Liver (tissue), 9 donors: ENCODE measurements around the gene DAO. TPM values are rescaled to one million over a fixed set of nuclear protein-coding genes. Genes with fewer than 3 reads are reported as not detected.

Experiments used
- DNase-seq: peaks from one replicate; pipeline ENCODE4 v3.0.0-alpha.2; 2017; ENCODE audit warnings: low spot score
- H3K27ac ChIP-seq, 2 donors: one replicate each; pipeline ENCODE4 v1.7.0; 2013; ENCODE audit warnings: inconsistent platforms in 2 of 2, low read length in 2 of 2, control low read depth in 1 of 2, low read depth in 1 of 2, mild to moderate bottlenecking in 1 of 2
- H3K27me3 ChIP-seq, 4 donors: one replicate each; pipeline versions ENCODE4 v1.6.1 to v1.7.0; 2013; ENCODE audit warnings: low read length in 3 of 4, inconsistent platforms in 1 of 4, mild to moderate bottlenecking in 1 of 4, moderate library complexity in 1 of 4; ENCODE audit not compliant: control insufficient read depth in 4 of 4, insufficient read depth in 4 of 4
- H3K36me3 ChIP-seq, 4 donors: one replicate each; pipeline versions ENCODE4 v1.6.1 to v1.7.0; 2013; ENCODE audit warnings: low read length in 3 of 4, mild to moderate bottlenecking in 3 of 4, low read depth in 1 of 4, moderate library complexity in 1 of 4; ENCODE audit not compliant: control insufficient read depth in 4 of 4, insufficient read depth in 3 of 4
- H3K4me1 ChIP-seq, 4 donors: one replicate each; pipeline versions ENCODE4 v1.6.1 to v1.7.0; 2013; ENCODE audit warnings: low read length in 3 of 4, mild to moderate bottlenecking in 3 of 4, moderate library complexity in 1 of 4; ENCODE audit not compliant: control insufficient read depth in 4 of 4, insufficient read depth in 4 of 4
- H3K4me3 ChIP-seq, 3 donors: one replicate each; pipeline versions ENCODE4 v1.6.1 to v1.7.0; 2013; ENCODE audit warnings: low read length in 3 of 3, control low read depth in 1 of 3, low read depth in 1 of 3, mild to moderate bottlenecking in 1 of 3
- H3K9ac ChIP-seq, 2 donors: one replicate each; pipeline ENCODE4 v1.7.0; 2013; ENCODE audit warnings: low read length in 2 of 2, mild to moderate bottlenecking in 2 of 2, moderate library complexity in 2 of 2, control low read depth in 1 of 2, low read depth in 1 of 2
- H3K9me3 ChIP-seq, 4 donors: one replicate each; pipeline versions ENCODE4 v1.6.1 to v1.7.0; 2013; ENCODE audit warnings: low read length in 3 of 4; ENCODE audit not compliant: control insufficient read depth in 4 of 4
- EGR1 ChIP-seq, 2 donors: IDR thresholded peaks; 2 replicates each; pipeline ENCODE4 v1.6.1; 2016 to 2018; ENCODE audit warnings: antibody characterized with exemption in 2 of 2, low read depth in 2 of 2
- FOXA2 ChIP-seq: IDR thresholded peaks from 2 replicates; pipeline ENCODE4 v1.6.1; 2016; ENCODE audit warnings: antibody characterized with exemption
- GABPA ChIP-seq, 2 donors: IDR thresholded peaks in 1 of 2; conservative IDR thresholded peaks in 1 of 2; 2 replicates each; pipeline ENCODE4 v1.6.1; 2016; ENCODE audit warnings: antibody characterized with exemption in 2 of 2, mild to moderate bottlenecking in 1 of 2, moderate library complexity in 1 of 2
- HNF4A ChIP-seq, 2 donors: conservative IDR thresholded peaks; 2 replicates each; pipeline ENCODE4 v1.6.1; 2016; ENCODE audit warnings: antibody characterized with exemption in 2 of 2, mild to moderate bottlenecking in 2 of 2
- HNF4G ChIP-seq: IDR thresholded peaks from 2 replicates; pipeline ENCODE4 v1.6.1; 2016; ENCODE audit warnings: antibody characterized with exemption
- JUND ChIP-seq, 2 donors: IDR thresholded peaks; 2 replicates each; pipeline ENCODE4 v1.6.1; 2016; ENCODE audit warnings: antibody characterized with exemption in 2 of 2
- NR2F2 ChIP-seq: IDR thresholded peaks from 2 replicates; pipeline ENCODE4 v1.6.1; 2016; ENCODE audit warnings: antibody characterized with exemption
- RAD21 ChIP-seq, 2 donors: IDR thresholded peaks; 2 replicates each; pipeline ENCODE4 v1.6.1; 2016; ENCODE audit warnings: antibody characterized with exemption in 2 of 2, mild to moderate bottlenecking in 2 of 2
- RXRA ChIP-seq, 2 donors: IDR thresholded peaks; 2 replicates each; pipeline ENCODE4 v1.6.1; 2017 to 2018; ENCODE audit warnings: antibody characterized with exemption in 2 of 2, mild to moderate bottlenecking in 1 of 2
- SP1 ChIP-seq: IDR thresholded peaks from 2 replicates; pipeline ENCODE4 v1.6.1; 2018; ENCODE audit warnings: antibody characterized with exemption, mild to moderate bottlenecking
- TAF1 ChIP-seq: conservative IDR thresholded peaks from 2 replicates; pipeline ENCODE4 v1.6.1; 2016; ENCODE audit warnings: antibody characterized with exemption, mild to moderate bottlenecking
- YY1 ChIP-seq: IDR thresholded peaks from 2 replicates; pipeline ENCODE4 v1.6.1; 2016; ENCODE audit warnings: antibody characterized with exemption, mild to moderate bottlenecking
- WGBS: extraction: QIAGEN DNeasy Blood & Tissue Kit; methylation state at CpG from one replicate; pipeline ENCODE4 v1.1.7; 2013; 5-methylcytosine and 5-hydroxymethylcytosine counted together
- polyA plus RNA-seq, 2 donors: library from polyadenylated mRNA; stranded (reverse) in 1 of 2; unstranded in 1 of 2; fragments of 200-250 nt in 1 of 2; fragments of >200 nt in 1 of 2; fragmentation: Nextera tagmentation in 1 of 2; extraction: Ambion mirVana in 1 of 2; gene quantifications; one replicate each; pipeline versions ENCODE4 v1.2.1 to v1.2.3, GENCODE V29; 2013 to 2015
- total RNA-seq, 2 donors: library from RNA; depleted of rRNA; stranded (reverse); fragments of >200 nt; gene quantifications; one replicate each; pipeline ENCODE4 v1.2.3, GENCODE V29; 2014
- TF ChIP-seq, protein P1 (sequence below): fragments of 150-350 bp; IDR thresholded peaks from 2 replicates; pipeline ENCODE4 v1.5.1; 2017; ENCODE audit warnings: improper control_type of control experiment, low read depth, low read length; ENCODE audit not compliant: missing input control
- TF ChIP-seq, protein P2 (sequence below): IDR thresholded peaks from 2 replicates; pipeline ENCODE4 v1.6.1; 2016; ENCODE audit warnings: antibody characterized with exemption
- TF ChIP-seq, protein P3 (sequence below): IDR thresholded peaks from 2 replicates; pipeline ENCODE4 v1.6.1; 2016; ENCODE audit warnings: antibody characterized with exemption, mild to moderate bottlenecking
- TF ChIP-seq, protein P4 (sequence below): IDR thresholded peaks from 2 replicates; pipeline ENCODE4 v1.6.1; 2016; ENCODE audit warnings: antibody characterized with exemption
- donor health status: healthy.
- donor health status: healthy.
- donor health status: healthy.
- donor health status: healthy.
- donor health status: healthy.

The DAO gene
- total and polyA plus RNA-seq, 4 donors = 0.84 to 51.4 (median 22.9) TPM

DNA sequence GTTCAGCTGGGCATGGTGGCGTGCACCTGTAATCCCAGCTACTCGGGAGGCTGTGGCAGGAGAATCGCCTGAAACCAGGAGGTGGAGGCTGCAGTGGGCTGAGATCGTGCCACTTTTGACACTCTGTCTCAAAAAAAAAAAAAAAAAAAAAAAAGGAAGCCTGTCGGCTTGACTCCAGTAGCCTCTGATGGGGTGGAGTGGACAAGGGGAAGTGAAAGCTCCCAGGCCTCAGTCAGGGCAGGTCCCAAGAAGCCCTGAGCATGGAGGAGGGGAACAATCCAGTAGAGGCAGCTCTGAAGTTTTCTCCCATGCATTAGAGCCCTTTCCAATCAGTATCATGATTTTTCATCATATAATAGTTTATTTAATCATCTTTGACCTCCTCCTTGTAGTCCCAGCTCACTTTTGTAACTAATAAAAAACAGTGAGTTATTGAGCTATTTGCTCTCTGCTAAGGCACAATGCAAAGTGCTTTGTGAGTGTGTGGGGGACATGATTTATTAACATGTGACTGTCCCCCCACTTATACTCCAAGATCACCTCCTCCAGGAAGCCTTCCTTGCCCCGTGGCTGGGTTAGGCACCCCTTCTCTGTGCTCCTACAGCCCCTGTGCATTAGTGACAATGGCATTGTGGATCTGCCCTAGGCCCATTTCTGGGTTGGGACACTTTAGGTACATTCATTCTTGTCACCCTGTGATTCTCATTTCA is 17.9 kb upstream of the DAO start:
- H3K27ac ChIP-seq = no peak overlapping the region
- H3K9ac ChIP-seq = no peak overlapping the region
- peaks cover 0 to 10% (median 7%) of the 10 kb centered on the region in 4 donors for H3K4me1 ChIP-seq
- H3K36me3 ChIP-seq = no peaks in the 10 kb centered on the region
- H3K9me3 ChIP-seq = no peaks in the 10 kb centered on the region
- H3K4me3 ChIP-seq = no peak overlapping the region
- H3K27me3 ChIP-seq = no peaks in the 10 kb centered on the region
- no peak for TF ChIP-seq EGR1 (IDR thresholded peaks at IDR 0.05; ENCODE audit: low read depth in 2 of 2)
- TF ChIP-seq SP1 = no peak
- TF ChIP-seq RAD21 (IDR thresholded peaks at IDR 0.05) = no peak
- no peak for TF ChIP-seq NR2F2
- TF ChIP-seq, protein P1, sequence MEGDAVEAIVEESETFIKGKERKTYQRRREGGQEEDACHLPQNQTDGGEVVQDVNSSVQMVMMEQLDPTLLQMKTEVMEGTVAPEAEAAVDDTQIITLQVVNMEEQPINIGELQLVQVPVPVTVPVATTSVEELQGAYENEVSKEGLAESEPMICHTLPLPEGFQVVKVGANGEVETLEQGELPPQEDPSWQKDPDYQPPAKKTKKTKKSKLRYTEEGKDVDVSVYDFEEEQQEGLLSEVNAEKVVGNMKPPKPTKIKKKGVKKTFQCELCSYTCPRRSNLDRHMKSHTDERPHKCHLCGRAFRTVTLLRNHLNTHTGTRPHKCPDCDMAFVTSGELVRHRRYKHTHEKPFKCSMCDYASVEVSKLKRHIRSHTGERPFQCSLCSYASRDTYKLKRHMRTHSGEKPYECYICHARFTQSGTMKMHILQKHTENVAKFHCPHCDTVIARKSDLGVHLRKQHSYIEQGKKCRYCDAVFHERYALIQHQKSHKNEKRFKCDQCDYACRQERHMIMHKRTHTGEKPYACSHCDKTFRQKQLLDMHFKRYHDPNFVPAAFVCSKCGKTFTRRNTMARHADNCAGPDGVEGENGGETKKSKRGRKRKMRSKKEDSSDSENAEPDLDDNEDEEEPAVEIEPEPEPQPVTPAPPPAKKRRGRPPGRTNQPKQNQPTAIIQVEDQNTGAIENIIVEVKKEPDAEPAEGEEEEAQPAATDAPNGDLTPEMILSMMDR = no peak
- TF ChIP-seq YY1 = no peak
- TF ChIP-seq, protein P2, sequence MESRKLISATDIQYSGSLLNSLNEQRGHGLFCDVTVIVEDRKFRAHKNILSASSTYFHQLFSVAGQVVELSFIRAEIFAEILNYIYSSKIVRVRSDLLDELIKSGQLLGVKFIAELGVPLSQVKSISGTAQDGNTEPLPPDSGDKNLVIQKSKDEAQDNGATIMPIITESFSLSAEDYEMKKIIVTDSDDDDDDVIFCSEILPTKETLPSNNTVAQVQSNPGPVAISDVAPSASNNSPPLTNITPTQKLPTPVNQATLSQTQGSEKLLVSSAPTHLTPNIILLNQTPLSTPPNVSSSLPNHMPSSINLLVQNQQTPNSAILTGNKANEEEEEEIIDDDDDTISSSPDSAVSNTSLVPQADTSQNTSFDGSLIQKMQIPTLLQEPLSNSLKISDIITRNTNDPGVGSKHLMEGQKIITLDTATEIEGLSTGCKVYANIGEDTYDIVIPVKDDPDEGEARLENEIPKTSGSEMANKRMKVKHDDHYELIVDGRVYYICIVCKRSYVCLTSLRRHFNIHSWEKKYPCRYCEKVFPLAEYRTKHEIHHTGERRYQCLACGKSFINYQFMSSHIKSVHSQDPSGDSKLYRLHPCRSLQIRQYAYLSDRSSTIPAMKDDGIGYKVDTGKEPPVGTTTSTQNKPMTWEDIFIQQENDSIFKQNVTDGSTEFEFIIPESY = no peak
- no peak for TF ChIP-seq GABPA (IDR thresholded peaks at IDR 0.05 in 1 of 2, conservative IDR thresholded peaks at IDR 0.05 in 1 of 2)
- no peak for TF ChIP-seq TAF1
- TF ChIP-seq, protein P3, sequence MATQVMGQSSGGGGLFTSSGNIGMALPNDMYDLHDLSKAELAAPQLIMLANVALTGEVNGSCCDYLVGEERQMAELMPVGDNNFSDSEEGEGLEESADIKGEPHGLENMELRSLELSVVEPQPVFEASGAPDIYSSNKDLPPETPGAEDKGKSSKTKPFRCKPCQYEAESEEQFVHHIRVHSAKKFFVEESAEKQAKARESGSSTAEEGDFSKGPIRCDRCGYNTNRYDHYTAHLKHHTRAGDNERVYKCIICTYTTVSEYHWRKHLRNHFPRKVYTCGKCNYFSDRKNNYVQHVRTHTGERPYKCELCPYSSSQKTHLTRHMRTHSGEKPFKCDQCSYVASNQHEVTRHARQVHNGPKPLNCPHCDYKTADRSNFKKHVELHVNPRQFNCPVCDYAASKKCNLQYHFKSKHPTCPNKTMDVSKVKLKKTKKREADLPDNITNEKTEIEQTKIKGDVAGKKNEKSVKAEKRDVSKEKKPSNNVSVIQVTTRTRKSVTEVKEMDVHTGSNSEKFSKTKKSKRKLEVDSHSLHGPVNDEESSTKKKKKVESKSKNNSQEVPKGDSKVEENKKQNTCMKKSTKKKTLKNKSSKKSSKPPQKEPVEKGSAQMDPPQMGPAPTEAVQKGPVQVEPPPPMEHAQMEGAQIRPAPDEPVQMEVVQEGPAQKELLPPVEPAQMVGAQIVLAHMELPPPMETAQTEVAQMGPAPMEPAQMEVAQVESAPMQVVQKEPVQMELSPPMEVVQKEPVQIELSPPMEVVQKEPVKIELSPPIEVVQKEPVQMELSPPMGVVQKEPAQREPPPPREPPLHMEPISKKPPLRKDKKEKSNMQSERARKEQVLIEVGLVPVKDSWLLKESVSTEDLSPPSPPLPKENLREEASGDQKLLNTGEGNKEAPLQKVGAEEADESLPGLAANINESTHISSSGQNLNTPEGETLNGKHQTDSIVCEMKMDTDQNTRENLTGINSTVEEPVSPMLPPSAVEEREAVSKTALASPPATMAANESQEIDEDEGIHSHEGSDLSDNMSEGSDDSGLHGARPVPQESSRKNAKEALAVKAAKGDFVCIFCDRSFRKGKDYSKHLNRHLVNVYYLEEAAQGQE = no peak
- no peak for TF ChIP-seq HNF4A (conservative IDR thresholded peaks at IDR 0.05)
- TF ChIP-seq FOXA2 = no peak
- TF ChIP-seq RXRA (IDR thresholded peaks at IDR 0.05) = no peak
- TF ChIP-seq HNF4G = no peak
- TF ChIP-seq JUND (IDR thresholded peaks at IDR 0.05) = no peak
- no peak for DNase-seq
- WGBS = 83% methylated on average over 6 of the region's 6 CpGs

DNA sequence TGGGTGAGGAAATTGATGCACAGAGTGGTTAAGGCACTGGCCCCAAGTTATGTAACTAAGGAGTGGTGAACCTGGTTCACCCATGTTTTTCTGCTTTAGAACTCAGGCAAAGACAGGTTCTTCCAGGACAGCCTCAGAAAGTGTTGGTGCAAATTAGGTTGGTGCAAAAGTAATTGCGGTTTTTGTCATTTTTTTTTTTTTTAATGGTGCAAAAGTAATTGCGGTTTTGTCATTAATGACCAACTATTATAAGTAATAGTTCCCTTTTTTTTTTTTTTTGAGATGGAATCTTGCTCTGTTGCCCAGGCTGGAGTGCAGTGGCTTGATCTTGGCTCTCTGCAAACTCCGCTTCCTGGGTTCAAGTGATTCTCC is 17.3 kb upstream of the DAO start:
- Histone ChIP-seq H3K27ac (no peak overlapping the region), H3K4me1 (peaks cover 0 to 10% (median 7%) of the 10 kb centered on the region in 4 donors), H3K27me3 (no peaks in the 10 kb centered on the region), H3K4me3 (no peak overlapping the region), H3K36me3 (no peaks in the 10 kb centered on the region), H3K9ac (no peak overlapping the region), H3K9me3 (no peaks in the 10 kb centered on the region)
- WGBS = 96% methylated on average over 3 of the region's 3 CpGs
- no peak for DNase-seq
- TF ChIP-seq RXRA (IDR thresholded peaks at IDR 0.05) = no peak
- TF ChIP-seq HNF4G = no peak
- TF ChIP-seq HNF4A (conservative IDR thresholded peaks at IDR 0.05) = no peak
- TF ChIP-seq SP1 = no peak
- TF ChIP-seq, protein P4, sequence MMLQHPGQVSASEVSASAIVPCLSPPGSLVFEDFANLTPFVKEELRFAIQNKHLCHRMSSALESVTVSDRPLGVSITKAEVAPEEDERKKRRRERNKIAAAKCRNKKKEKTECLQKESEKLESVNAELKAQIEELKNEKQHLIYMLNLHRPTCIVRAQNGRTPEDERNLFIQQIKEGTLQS = no peak
- no peak for TF ChIP-seq RAD21 (IDR thresholded peaks at IDR 0.05)
- TF ChIP-seq JUND (IDR thresholded peaks at IDR 0.05) = no peak
- TF ChIP-seq, protein P1 = no peak
- no peak for TF ChIP-seq TAF1
- no peak for TF ChIP-seq FOXA2
- TF ChIP-seq, protein P3 = no peak
- no peak for TF ChIP-seq YY1
- no peak for TF ChIP-seq NR2F2
